Endothelial cell of umbilical vein (primary cell): ENCODE data around the gene G6PC1. TPM values are rescaled to one million over a fixed set of nuclear protein-coding genes. Genes with fewer than 3 reads are reported as not detected.

ENCODE experiments used
- BruUV-seq: library from RNA; stranded (reverse); fragments of 400-500 nt; replicated peaks from 2 replicates; lab custom pipeline; 2021; lab: Mats Ljungman, UMichigan
- CTCF ChIA-PET: fragments of 300-600, 350-600 bp; sonication (Branson Sonifier 250); formaldehyde crosslinking; loops from one replicate; lab custom pipeline; 2021; ENCODE audit warnings: antibody characterized with exemption, inconsistent platforms; lab: Charles Lee
- POLR2A ChIA-PET: fragments of 300-600, 350-600 bp; sonication (Branson Sonifier 250); formaldehyde crosslinking; loops from one replicate; lab custom pipeline; 2021; ENCODE audit warnings: antibody characterized with exemption, inconsistent platforms; lab: Charles Lee
- DNase-seq: peaks from one replicate; pipeline ENCODE4 v3.0.0-alpha.2; 2011; ENCODE audit warnings: low read depth, low spot score
- FAIRE-seq: peaks from 2 replicates; lab custom pipeline; 2011; peaks lifted over from hg19 to GRCh38; lab: Jason Lieb, UNC
- H2AFZ ChIP-seq: 2 replicates; pipeline ENCODE4 v1.6.0; 2012; ENCODE audit warnings: low read depth, low read length, control low read depth, inconsistent platforms
- H3K27ac ChIP-seq: 2 replicates; pipeline ENCODE4 v1.5.1; 2011; ENCODE audit warnings: low read depth, mild to moderate bottlenecking, control low read depth, low read length, moderate library complexity; ENCODE audit not compliant: insufficient read depth
- H3K27me3 ChIP-seq, 2 experiments: 2 replicates each; pipeline versions ENCODE4 v1.6.0 to v1.6.1; 2011; ENCODE audit warnings: low read length in 2 of 2, mixed read lengths in 1 of 2; ENCODE audit not compliant: control insufficient read depth in 2 of 2, insufficient read depth in 2 of 2
- H3K36me3 ChIP-seq, 2 experiments: 2 replicates in 1 of 2; 3 replicates in 1 of 2; pipeline ENCODE4 v1.5.1; 2011; ENCODE audit warnings: low read length in 2 of 2, mild to moderate bottlenecking in 1 of 2, moderate library complexity in 1 of 2; ENCODE audit not compliant: control insufficient read depth in 2 of 2, insufficient read depth in 2 of 2; ENCODE audit errors: extremely low read depth in 1 of 2
- H3K4me1 ChIP-seq: 3 replicates; pipeline ENCODE4 v1.5.1; 2011; ENCODE audit warnings: mild to moderate bottlenecking, low read length; ENCODE audit not compliant: control insufficient read depth, insufficient read depth; ENCODE audit errors: extremely low read depth
- H3K4me2 ChIP-seq: 2 replicates; pipeline ENCODE4 v1.6.1; 2011; ENCODE audit warnings: low read length, control low read depth, mixed read lengths; ENCODE audit not compliant: insufficient read depth
- H3K4me3 ChIP-seq, 3 experiments: fragments of 200-600 bp in 1 of 3; sonication (generic), shearing (Covaris generic) in 1 of 3; replicated peaks in 1 of 3; 2 replicates each; pipeline ENCODE4 v1.5.1; 2011 to 2016; ENCODE audit warnings: control low read depth in 3 of 3, low read length in 3 of 3, mild to moderate bottlenecking in 2 of 3, inconsistent platforms in 1 of 3, low read depth in 1 of 3, moderate library complexity in 1 of 3; ENCODE audit not compliant: insufficient read depth in 1 of 3
- H3K79me2 ChIP-seq: 2 replicates; pipeline ENCODE4 v1.6.0; 2012; ENCODE audit warnings: low read length, inconsistent platforms; ENCODE audit not compliant: control insufficient read depth, insufficient read depth
- H3K9ac ChIP-seq: replicated peaks from 2 replicates; pipeline ENCODE3; 2011; ENCODE audit warnings: low read length, control low read depth; ENCODE audit not compliant: insufficient read depth; ENCODE audit errors: extremely low read depth
- H3K9me1 ChIP-seq: replicated peaks from 3 replicates; pipeline ENCODE4 v1.6.0; 2011; ENCODE audit warnings: mild to moderate bottlenecking, low read length; ENCODE audit not compliant: control insufficient read depth, insufficient read depth; ENCODE audit errors: extremely low read depth
- H3K9me3 ChIP-seq: replicated peaks from 2 replicates; pipeline ENCODE4 v1.5.1; 2012; ENCODE audit warnings: low read length, inconsistent platforms; ENCODE audit not compliant: control insufficient read depth, insufficient read depth
- H4K20me1 ChIP-seq: replicated peaks from 2 replicates; pipeline ENCODE3; 2011; ENCODE audit warnings: mild to moderate bottlenecking, low read length; ENCODE audit not compliant: control insufficient read depth, insufficient read depth; ENCODE audit errors: extremely low read depth
- EZH2 ChIP-seq: IDR thresholded peaks from 2 replicates; pipeline ENCODE4 v1.6.1; 2012; ENCODE audit warnings: borderline replicate concordance, low read depth, mild to moderate bottlenecking, moderate library complexity, low read length, inconsistent platforms; ENCODE audit not compliant: severe bottlenecking
- FOS ChIP-seq: IDR thresholded peaks from 2 replicates; pipeline ENCODE4 v1.6.1; 2011; ENCODE audit warnings: mild to moderate bottlenecking, low read length, moderate library complexity, borderline replicate concordance; ENCODE audit not compliant: insufficient read depth
- GATA2 ChIP-seq: IDR thresholded peaks from 2 replicates; pipeline ENCODE4 v1.7.0; 2011; ENCODE audit warnings: low read depth, mild to moderate bottlenecking, moderate library complexity, mixed read lengths, low read length; ENCODE audit not compliant: insufficient read length, insufficient read depth
- JUN ChIP-seq: IDR thresholded peaks from 2 replicates; pipeline ENCODE4 v1.6.1; 2011; ENCODE audit warnings: borderline replicate concordance, low read depth; ENCODE audit not compliant: insufficient read length, insufficient read depth
- MYC ChIP-seq: IDR thresholded peaks from one replicate; pipeline ENCODE4 v1.6.1; 2011; ENCODE audit warnings: mild to moderate bottlenecking, low read depth, low read length
- POLR2A ChIP-seq: IDR thresholded peaks from 2 replicates; pipeline ENCODE4 v1.6.1; 2012; ENCODE audit warnings: low read depth, mild to moderate bottlenecking, control low read depth, low read length
- POLR2AphosphoS5 ChIP-seq: IDR thresholded peaks from 2 replicates; pipeline ENCODE4 v1.6.1; 2012; ENCODE audit warnings: low read depth, mild to moderate bottlenecking, control low read depth, low read length, moderate library complexity; ENCODE audit not compliant: insufficient read depth
- dilution Hi-C: fragments of 300-500 bp; cut with MboI; formaldehyde crosslinking; loops from one replicate; pipeline ENCODE4 v1.15.0; 2019; ENCODE audit warnings: low sequenced_read_pairs; ENCODE audit not compliant: extremely low pct_ligation_motif_present
- intact Hi-C: fragments of 100-400 bp; cut with micrococcal nuclease; formaldehyde crosslinking; loops from one replicate; pipeline ENCODE4 v1.10.0; 2022
- polyA plus RNA-seq, 4 experiments: library from polyadenylated mRNA; depleted of rRNA in 3 of 4; stranded (reverse) in 3 of 4; unstranded in 1 of 4; fragments of >200 nt; gene quantifications; 2 replicates each; pipeline versions ENCODE4 v1.2.1 to v1.2.3, GENCODE V29; 2011 to 2012; ENCODE audit warnings: missing spikeins in 1 of 4
- total RNA-seq: library from RNA; stranded (reverse); gene quantifications from 2 replicates; pipeline ENCODE4 v1.2.3, GENCODE V29; 2021
- TF ChIP-seq, protein P1 (sequence below), 2 donors: IDR thresholded peaks; 1 replicate in 1 of 2; 2 replicates in 1 of 2; pipeline ENCODE4 v1.5.1; 2011; ENCODE audit warnings: low read length in 2 of 2, mild to moderate bottlenecking in 2 of 2, moderate library complexity in 2 of 2, control low read depth in 1 of 2, inconsistent platforms in 1 of 2, low read depth in 1 of 2; ENCODE audit not compliant: insufficient read depth in 1 of 2; ENCODE audit errors: extremely low read depth in 1 of 2
- TF ChIP-seq, protein P2 (sequence below): IDR thresholded peaks from 2 replicates; pipeline ENCODE4 v1.6.1; 2011; ENCODE audit not compliant: insufficient read depth, insufficient read length

Gene G6PC1
- total and polyA plus RNA-seq, 2 donors (not counting 3 experiments of a cell fraction or from before 2014, with no cell fraction given) = not detected

DNA sequence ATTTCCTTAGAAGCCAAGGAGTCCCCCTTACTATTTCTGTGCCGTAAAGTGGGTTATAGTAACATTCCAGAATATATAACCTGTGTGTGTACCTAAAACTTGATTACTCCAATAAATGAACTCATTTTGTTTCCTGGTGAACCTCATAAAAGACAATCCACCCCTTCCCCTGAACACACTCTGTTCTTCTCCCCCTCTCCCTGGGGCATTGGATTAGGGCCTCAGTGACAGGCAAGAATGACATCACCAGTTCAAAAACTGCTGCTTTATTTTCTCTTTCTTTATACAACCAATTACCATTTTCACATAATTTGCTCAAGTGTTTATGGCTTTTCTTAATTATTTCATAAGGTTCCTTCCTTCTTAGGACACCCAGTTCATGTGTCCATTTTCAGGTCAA, 46.2 kb downstream of the G6PC1 start:
- no peak overlapping the region for H2AFZ ChIP-seq
- no peaks in the 10 kb centered on the region for H3K9me3 ChIP-seq
- no peak for TF ChIP-seq GATA2
- TF ChIP-seq POLR2A = no peak
- TF ChIP-seq MYC = no peak
- TF ChIP-seq, protein P1, sequence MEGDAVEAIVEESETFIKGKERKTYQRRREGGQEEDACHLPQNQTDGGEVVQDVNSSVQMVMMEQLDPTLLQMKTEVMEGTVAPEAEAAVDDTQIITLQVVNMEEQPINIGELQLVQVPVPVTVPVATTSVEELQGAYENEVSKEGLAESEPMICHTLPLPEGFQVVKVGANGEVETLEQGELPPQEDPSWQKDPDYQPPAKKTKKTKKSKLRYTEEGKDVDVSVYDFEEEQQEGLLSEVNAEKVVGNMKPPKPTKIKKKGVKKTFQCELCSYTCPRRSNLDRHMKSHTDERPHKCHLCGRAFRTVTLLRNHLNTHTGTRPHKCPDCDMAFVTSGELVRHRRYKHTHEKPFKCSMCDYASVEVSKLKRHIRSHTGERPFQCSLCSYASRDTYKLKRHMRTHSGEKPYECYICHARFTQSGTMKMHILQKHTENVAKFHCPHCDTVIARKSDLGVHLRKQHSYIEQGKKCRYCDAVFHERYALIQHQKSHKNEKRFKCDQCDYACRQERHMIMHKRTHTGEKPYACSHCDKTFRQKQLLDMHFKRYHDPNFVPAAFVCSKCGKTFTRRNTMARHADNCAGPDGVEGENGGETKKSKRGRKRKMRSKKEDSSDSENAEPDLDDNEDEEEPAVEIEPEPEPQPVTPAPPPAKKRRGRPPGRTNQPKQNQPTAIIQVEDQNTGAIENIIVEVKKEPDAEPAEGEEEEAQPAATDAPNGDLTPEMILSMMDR (IDR thresholded peaks at IDR 0.05; ENCODE audit: extremely low read depth in 1 of 2, insufficient read depth in 1 of 2, low read depth in 1 of 2, low read length in 2 of 2) = no peak
- no peak for FAIRE-seq
- H3K4me2 ChIP-seq = no peak overlapping the region
- no peaks in the 10 kb centered on the region for H4K20me1 ChIP-seq
- dilution Hi-C loops = no loop called here
- POLR2A ChIA-PET = no interaction called here
- no peak overlapping the region for H3K27ac ChIP-seq
- DNase-seq = no peak
- H3K36me3 ChIP-seq = no peaks in the 10 kb centered on the region
- no peaks in the 10 kb centered on the region for H3K79me2 ChIP-seq
- H3K9me1 ChIP-seq = no peaks in the 10 kb centered on the region
- no TSS peak for BruUV-seq
- CTCF ChIA-PET = interaction anchor here (3.2 kb wide), 1 partner anchor 51 kb away, joined by 9 read pairs; the partner anchor contains the start of gene RPL27
- no peak overlapping the region for H3K9ac ChIP-seq
- intact Hi-C loops = no loop called here
- no peaks in the 10 kb centered on the region for H3K27me3 ChIP-seq
- H3K4me1 ChIP-seq = no peaks in the 10 kb centered on the region
- no peak overlapping the region for H3K4me3 ChIP-seq

DNA sequence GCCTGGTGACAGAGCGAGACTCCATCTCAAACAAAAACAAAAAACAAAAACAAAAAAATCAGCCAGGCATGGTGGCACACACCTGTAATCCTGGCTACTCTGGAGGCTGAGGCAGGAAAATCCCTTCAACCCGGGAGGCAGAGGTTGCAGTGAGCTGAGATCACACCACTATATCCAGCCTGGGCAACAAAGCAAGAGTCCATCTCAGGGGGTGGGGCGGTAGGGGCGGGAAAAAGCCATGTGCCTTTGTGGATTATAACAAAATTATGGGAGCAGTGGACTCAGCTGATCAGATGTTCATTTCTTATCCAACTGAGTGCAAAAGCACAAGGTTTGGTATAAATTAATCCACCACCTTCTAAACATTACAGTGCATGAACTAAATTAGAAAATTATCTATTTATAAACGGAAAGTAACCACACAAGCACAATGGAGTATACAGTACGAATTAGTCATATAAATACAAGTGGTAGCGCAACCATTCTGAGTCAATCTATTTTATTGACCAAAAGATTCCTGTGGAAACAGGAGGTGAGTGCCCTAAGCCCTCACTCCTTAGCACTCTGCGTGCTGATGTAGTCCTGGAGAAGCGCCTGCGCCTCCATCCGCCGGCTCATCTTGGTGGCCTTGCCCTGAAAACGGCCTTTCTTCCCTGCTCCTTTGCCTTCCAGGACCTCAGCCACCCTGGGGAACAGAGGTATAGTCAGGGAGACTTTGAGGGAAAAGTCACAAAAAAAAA, 49.6 kb downstream of the G6PC1 start:
- ChIA-PET CTCF (interaction anchor here (1.2 to 3.2 kb wide), 3 partner anchors 21 to 48 kb away, joined by 3 to 9 read pairs (median 3); partner anchors contain the start of gene RPL27), POLR2A (no interaction called here)
- Histone ChIP-seq H3K9ac (no peak overlapping the region), H3K36me3 (peaks cover 0 to 10% of the 10 kb centered on the region in 2 experiments), H3K9me1 (no peaks in the 10 kb centered on the region), H3K4me2 (no peak overlapping the region), H3K27me3 (no peaks in the 10 kb centered on the region), H3K4me1 (no peaks in the 10 kb centered on the region), H3K9me3 (no peaks in the 10 kb centered on the region), H2AFZ (no peak overlapping the region), H4K20me1 (no peaks in the 10 kb centered on the region), H3K4me3 (no peak overlapping the region), H3K79me2 (no peaks in the 10 kb centered on the region), H3K27ac (no peak overlapping the region)
- TF ChIP-seq GATA2 = no peak
- no peak for TF ChIP-seq FOS
- TF ChIP-seq, protein P2, sequence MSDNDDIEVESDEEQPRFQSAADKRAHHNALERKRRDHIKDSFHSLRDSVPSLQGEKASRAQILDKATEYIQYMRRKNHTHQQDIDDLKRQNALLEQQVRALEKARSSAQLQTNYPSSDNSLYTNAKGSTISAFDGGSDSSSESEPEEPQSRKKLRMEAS = no peak
- TF ChIP-seq POLR2AphosphoS5 = no peak
- TF ChIP-seq POLR2A = no peak
- TF ChIP-seq EZH2 = no peak
- TF ChIP-seq, protein P1 (IDR thresholded peaks at IDR 0.05; ENCODE audit: extremely low read depth in 1 of 2, insufficient read depth in 1 of 2, low read depth in 1 of 2, low read length in 2 of 2) = no peak
- no peak for TF ChIP-seq MYC
- TF ChIP-seq JUN = no peak
- dilution Hi-C loops (no loop called here), intact Hi-C loops (no loop called here)
- BruUV-seq = no TSS peak
- FAIRE-seq (no peak), DNase-seq (no peak)
